GM10248 (cell line): ENCODE measurements around the gene DOCK10.

Experiments used
- CTCF ChIA-PET: fragments of 300-600 bp; sonication (Branson Sonifier 250); formaldehyde crosslinking; extraction: SDS; loops from one replicate; lab custom pipeline; 2021; ENCODE audit warnings: antibody characterized with exemption; lab: Yijun Ruan, JAX
- POLR2A ChIA-PET: fragments of 350-650 bp; sonication (Branson Sonifier 250); formaldehyde crosslinking; extraction: SDS; loops from one replicate; lab custom pipeline; 2020; ENCODE audit warnings: antibody characterized with exemption; lab: Yijun Ruan, JAX
- DNase-seq: peaks from one replicate; pipeline ENCODE4 v3.0.0; 2012; ENCODE audit errors: extremely low spot score
- TF ChIP-seq, protein P1 (sequence below): IDR thresholded peaks from 2 replicates; pipeline ENCODE4 v1.5.1; 2012; ENCODE audit warnings: mild to moderate bottlenecking, low read depth; ENCODE audit errors: extremely low read depth, missing control alignments, control extremely low read depth

DOCK10 gene

DNA sequence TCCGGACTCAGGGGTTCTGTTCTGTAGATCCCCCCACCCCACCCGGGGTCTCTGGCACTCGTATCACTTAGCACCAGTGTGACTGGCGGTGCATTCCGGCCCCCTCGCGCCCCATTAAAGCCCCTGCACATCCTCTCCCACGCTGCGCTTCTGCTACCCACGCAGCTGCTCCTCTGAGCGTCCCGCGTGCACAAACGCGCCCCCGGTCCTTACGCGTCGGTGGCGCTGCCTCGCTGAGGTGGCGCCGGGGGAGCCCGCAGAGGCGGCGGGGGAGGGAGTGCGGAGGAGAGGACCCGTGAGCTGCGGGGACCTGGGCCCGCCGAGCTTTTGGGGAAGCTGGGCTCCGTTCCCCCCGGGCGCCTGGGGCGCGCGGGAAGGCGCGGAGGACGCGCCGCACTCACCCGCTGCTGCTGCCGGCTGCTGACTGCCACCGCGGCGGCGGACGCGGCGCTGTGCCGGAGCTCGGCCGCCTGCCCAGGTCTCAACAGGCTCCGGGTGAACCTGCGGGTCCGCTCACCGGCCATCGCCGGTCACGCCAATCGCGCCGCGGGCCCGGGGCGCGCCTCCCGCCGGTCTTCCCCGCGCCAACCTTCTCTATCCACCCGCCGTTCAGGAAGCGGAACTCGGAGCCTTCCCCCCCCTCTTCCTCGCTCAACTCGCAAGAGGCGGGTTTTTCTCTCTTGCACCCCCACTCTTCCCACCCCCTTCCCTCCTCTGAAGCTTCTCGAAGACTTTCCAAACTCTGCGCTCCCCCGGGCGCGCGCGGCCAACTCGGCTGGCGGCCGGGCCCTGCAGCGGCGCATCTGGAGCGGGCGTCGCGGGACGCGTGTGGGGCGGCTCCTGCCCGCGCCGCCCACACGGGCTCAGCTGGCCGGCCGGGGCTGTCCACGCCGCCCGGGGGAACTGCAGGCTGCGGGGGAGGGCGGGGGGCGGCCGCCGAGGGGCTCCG lies at the start of gene DOCK10:
Gene DOCK10, minus strand, starts transcription at position 618 of the 949 bp plus-strand sequence. Its CDS starts 94 bp downstream, at position 524.
- ChIA-PET POLR2A (no interaction called here), CTCF (interaction anchor here (0.7 to 1.6 kb wide), 7 partner anchors 8 to 460 kb away, joined by 3 to 6 read pairs (median 3); no protein-coding TSS in a partner anchor)
- TF ChIP-seq, protein P1, sequence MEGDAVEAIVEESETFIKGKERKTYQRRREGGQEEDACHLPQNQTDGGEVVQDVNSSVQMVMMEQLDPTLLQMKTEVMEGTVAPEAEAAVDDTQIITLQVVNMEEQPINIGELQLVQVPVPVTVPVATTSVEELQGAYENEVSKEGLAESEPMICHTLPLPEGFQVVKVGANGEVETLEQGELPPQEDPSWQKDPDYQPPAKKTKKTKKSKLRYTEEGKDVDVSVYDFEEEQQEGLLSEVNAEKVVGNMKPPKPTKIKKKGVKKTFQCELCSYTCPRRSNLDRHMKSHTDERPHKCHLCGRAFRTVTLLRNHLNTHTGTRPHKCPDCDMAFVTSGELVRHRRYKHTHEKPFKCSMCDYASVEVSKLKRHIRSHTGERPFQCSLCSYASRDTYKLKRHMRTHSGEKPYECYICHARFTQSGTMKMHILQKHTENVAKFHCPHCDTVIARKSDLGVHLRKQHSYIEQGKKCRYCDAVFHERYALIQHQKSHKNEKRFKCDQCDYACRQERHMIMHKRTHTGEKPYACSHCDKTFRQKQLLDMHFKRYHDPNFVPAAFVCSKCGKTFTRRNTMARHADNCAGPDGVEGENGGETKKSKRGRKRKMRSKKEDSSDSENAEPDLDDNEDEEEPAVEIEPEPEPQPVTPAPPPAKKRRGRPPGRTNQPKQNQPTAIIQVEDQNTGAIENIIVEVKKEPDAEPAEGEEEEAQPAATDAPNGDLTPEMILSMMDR, result peak; percentile 6
- peak; percentile 53 for DNase-seq

DNA sequence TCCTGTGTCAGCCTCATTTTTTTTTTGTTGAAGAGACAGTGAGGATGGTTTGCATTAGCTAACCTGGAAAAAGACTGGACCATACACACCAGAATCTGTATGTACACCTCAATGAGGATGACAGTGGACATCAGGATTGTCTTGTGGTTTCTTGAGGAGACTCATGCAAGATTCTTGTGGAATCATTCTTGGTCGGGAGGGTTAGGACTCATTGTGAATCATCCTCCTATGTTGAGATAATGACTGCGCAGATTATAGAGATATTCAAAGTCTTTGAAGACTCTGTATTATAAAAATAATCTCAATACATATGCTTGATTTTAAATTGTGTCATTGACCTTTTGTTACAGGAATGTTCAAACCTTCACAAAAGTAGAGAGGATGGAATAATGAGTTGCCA lies 49.1 kb upstream of the DOCK10 start:
- ChIA-PET CTCF (no interaction called here), POLR2A (no interaction called here)
- no peak for DNase-seq
- TF ChIP-seq, protein P1, result no peak

DNA sequence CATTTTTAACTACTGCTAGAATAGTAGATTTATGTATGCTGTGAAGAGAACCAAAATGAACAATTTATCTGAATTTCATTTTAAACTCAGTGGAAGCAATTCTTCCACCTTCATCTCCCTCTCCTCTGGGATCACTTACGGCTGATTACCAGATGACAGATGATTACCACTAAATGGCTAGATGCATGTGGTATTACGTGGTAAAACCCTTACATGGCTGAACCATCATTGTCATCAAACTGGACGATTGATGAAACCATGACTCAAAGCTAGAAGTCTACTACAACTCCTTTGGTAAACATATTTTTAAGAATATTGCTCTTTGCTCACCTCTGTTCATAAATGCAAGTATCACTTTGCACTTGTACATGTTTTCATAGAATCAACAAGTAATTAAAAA lies 48.5 kb upstream of the DOCK10 start:
- TF ChIP-seq, protein P1, result no peak
- POLR2A ChIA-PET, result no interaction called here
- DNase-seq, result no peak
- CTCF ChIA-PET, result no interaction called here

DNA sequence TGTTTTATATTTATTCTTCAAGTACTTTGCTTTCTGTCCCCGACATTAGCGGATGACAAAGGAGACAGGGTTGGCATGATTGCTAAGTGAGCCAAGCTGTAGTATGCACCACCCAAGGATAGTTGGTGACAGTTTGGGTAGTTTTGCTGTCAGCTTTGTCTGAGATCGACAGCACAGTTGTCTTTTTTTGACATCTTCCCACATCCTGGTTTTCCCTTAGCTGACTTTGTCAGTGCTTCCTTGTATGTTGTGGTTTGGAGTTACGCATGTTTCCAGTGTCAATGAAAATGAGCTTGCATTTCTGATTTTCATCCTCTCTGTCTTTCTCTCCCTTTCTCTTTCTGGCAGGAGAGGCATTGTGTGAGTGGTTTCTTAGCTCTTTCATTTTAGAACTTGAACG lies 44.6 kb upstream of the DOCK10 start:
- ChIA-PET POLR2A (no interaction called here), CTCF (interaction anchor here (1.5 kb wide), 1 partner anchor 10 kb away, joined by 4 read pairs; no protein-coding TSS in a partner anchor)
- no peak for DNase-seq
- TF ChIP-seq, protein P1, result no peak

DNA sequence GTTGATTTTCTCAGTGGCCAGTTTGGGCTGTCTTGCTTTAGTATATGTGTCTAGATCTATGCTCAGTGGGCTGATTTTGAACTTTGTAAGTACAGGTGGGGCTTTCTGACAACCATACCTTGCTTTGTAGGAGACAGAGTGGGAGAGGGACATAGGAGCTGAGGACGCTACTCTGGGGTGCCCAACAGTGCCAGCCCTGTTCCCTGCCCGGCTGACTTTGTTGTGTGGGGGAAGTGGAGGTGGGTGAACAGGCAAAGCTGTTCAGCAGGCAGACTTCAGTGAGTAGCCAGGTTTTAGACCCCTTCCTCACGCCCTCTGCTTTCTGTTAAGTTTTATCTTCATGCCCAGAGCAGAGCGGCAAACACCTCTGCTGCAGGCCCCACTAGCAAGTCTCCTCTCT lies 44.2 kb upstream of the DOCK10 start:
- ChIA-PET CTCF (interaction anchor here (0.8 to 1.5 kb wide), 2 partner anchors 11 to 29 kb away, joined by 3 to 4 read pairs; no protein-coding TSS in a partner anchor), POLR2A (no interaction called here)
- no peak for DNase-seq
- TF ChIP-seq, protein P1, result no peak

DNA sequence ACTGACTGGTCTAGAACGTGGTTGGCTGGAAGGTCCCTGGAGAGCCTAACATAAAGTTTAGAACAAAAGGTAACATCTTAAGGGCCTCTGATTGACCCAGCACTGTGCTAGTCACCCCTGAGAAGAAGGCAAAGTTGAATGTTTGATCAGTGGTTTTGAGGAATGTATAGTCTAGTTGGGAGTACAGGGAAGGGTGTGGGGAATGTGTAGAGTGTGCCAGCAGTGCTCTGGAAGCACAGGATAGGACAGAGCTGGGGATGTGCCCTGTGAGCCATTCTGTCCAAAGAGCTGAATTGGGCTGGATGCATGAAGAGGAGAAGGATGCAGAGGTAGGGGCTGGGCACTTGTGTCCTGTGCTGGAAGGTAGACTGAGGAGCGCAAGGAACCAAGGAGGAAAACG lies 41.0 kb upstream of the DOCK10 start:
- DNase-seq, result no peak
- CTCF ChIA-PET, result interaction anchor here (0.9 kb wide), 1 partner anchor 11 kb away, joined by 4 read pairs; no protein-coding TSS in a partner anchor
- POLR2A ChIA-PET, result no interaction called here
- TF ChIP-seq, protein P1, result no peak
